Measurements from ENCODE around the gene PROSER3.
A peak's percentile ranks its signal among the peaks of the same experiment; 100 is the strongest.

Gene PROSER3

GRCh38 chr19:35780717-35781116 is 22.7 kb downstream of the PROSER3 start:
- TF ChIP-seq, protein P1, sequence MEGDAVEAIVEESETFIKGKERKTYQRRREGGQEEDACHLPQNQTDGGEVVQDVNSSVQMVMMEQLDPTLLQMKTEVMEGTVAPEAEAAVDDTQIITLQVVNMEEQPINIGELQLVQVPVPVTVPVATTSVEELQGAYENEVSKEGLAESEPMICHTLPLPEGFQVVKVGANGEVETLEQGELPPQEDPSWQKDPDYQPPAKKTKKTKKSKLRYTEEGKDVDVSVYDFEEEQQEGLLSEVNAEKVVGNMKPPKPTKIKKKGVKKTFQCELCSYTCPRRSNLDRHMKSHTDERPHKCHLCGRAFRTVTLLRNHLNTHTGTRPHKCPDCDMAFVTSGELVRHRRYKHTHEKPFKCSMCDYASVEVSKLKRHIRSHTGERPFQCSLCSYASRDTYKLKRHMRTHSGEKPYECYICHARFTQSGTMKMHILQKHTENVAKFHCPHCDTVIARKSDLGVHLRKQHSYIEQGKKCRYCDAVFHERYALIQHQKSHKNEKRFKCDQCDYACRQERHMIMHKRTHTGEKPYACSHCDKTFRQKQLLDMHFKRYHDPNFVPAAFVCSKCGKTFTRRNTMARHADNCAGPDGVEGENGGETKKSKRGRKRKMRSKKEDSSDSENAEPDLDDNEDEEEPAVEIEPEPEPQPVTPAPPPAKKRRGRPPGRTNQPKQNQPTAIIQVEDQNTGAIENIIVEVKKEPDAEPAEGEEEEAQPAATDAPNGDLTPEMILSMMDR (IDR thresholded peaks at IDR 0.05; ENCODE audit: low read depth, low read length, missing control alignments) = no peak
- no peaks in the 10 kb centered on the region for H3K36me3 ChIP-seq (replicated peaks)

GRCh38 chr19:35781650-35782049 is 23.7 kb downstream of the PROSER3 start:
- TF ChIP-seq, protein P1 (IDR thresholded peaks at IDR 0.05; ENCODE audit: low read depth, low read length, missing control alignments) = no peak
- in situ Hi-C loops (cut with HindIII; ENCODE audit: low pct_ligation_motif_present, low sequenced_read_pairs) = no loop called here
- no peaks in the 10 kb centered on the region for H3K36me3 ChIP-seq (replicated peaks)
- H3K4me3 ChIP-seq (ENCODE audit: low read depth, low read length) = no peak overlapping the region
- DNase-seq = no peak
- no peaks in the 10 kb centered on the region for H3K27me3 ChIP-seq (replicated peaks)
- no peak overlapping the region for H3K27ac ChIP-seq

More at GRCh38 chr19:35780717-35781116, 22.7 kb downstream of the PROSER3 start:
- no peak for DNase-seq
- Histone ChIP-seq H3K27ac (no peak overlapping the region), H3K27me3 (replicated peaks) (no peaks in the 10 kb centered on the region), H3K4me3 (ENCODE audit: low read depth, low read length) (no peak overlapping the region)
- in situ Hi-C loops (cut with HindIII; ENCODE audit: low pct_ligation_motif_present, low sequenced_read_pairs) = no loop called here

GRCh38 chr19:35782589-35782988 is 24.6 kb downstream of the PROSER3 start:
- in situ Hi-C loops (cut with HindIII; ENCODE audit: low pct_ligation_motif_present, low sequenced_read_pairs) = no loop called here
- H3K27me3 ChIP-seq (replicated peaks) = no peaks in the 10 kb centered on the region
- H3K27ac ChIP-seq = no peak overlapping the region
- TF ChIP-seq, protein P1 (IDR thresholded peaks at IDR 0.05; ENCODE audit: low read depth, low read length, missing control alignments) = no peak
- DNase-seq = no peak
- no peaks in the 10 kb centered on the region for H3K36me3 ChIP-seq (replicated peaks)
- H3K4me3 ChIP-seq (ENCODE audit: low read depth, low read length) = no peak overlapping the region

GRCh38 chr19:35783469-35784434 is 25.8 kb downstream of the PROSER3 start:
- Histone ChIP-seq H3K27me3 (replicated peaks) (no peaks in the 10 kb centered on the region), H3K27ac (no peak overlapping the region), H3K4me3 (ENCODE audit: low read depth, low read length) (no peak overlapping the region), H3K36me3 (replicated peaks) (no peaks in the 10 kb centered on the region)
- TF ChIP-seq, protein P1 (IDR thresholded peaks at IDR 0.05; ENCODE audit: low read depth, low read length, missing control alignments) = peak; percentile 17
- DNase-seq = no peak
- in situ Hi-C loops (cut with HindIII; ENCODE audit: low pct_ligation_motif_present, low sequenced_read_pairs) = no loop called here

DNA sequence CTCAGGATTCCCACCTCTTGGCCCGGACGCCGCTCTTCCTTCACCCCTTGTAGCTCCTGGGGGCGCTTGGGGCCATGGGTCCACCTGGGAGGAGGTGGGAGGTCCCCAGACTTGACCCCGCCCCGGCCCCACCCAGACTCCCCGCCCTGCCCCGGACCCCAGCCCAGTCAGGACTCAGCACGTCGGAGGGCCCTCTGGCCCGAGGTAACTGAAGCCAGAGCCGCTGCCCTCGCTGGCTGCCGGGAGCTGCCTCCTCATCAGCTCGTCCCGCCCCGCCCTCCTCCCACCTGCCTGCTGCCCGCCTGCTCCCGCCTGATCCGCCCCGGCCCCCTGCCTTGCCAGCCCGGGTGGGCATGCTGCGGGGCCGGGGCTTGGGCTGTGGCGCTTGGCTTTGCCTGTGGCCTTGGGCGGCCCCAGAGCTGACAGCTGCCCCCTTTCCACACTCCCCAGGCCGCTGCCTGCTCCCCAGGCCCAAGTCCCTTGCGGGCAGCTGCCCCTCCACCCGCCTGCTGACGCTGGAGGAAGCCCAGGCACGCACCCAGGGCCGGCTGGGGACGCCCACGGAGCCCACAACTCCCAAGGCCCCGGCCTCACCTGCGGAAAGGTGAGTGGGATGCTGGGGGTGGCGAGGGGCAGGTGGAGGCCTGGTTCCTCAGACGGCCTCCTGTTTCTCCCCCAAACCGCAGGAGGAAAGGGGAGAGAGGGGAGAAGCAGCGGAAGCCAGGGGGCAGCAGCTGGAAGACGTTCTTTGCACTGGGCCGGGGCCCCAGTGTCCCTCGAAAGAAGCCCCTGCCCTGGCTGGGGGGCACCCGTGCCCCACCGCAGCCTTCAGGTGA is 26.7 kb downstream of the PROSER3 start:
- H3K4me3 ChIP-seq (ENCODE audit: low read depth, low read length) = no peak overlapping the region
- no peaks in the 10 kb centered on the region for H3K27me3 ChIP-seq (replicated peaks)
- no peaks in the 10 kb centered on the region for H3K36me3 ChIP-seq (replicated peaks)
- in situ Hi-C loops (cut with HindIII; ENCODE audit: low pct_ligation_motif_present, low sequenced_read_pairs) = no loop called here
- H3K27ac ChIP-seq = no peak overlapping the region
- TF ChIP-seq, protein P1 (IDR thresholded peaks at IDR 0.05; ENCODE audit: low read depth, low read length, missing control alignments) = no peak
- DNase-seq = no peak

Data from brain microvascular endothelial cell (primary cell).